SK-N-MC (cell line): ENCODE data around the gene OPCML.

ENCODE experiments used
- EZH2 ChIP-seq: fragments of 200-600 bp; sonication (generic); IDR thresholded peaks from one replicate; pipeline ENCODE4 v1.6.1; 2017; ENCODE audit warnings: antibody characterized with exemption
- FOXP2 ChIP-seq: optimal IDR thresholded peaks from 2 replicates; pipeline ENCODE3; 2011; ENCODE audit warnings: mild to moderate bottlenecking, moderate library complexity; ENCODE audit not compliant: insufficient read depth; ENCODE audit errors: extremely low read length, control extremely low read depth
- POLR2AphosphoS5 ChIP-seq: IDR thresholded peaks from 2 replicates; pipeline ENCODE4 v1.6.1; 2012; ENCODE audit warnings: mild to moderate bottlenecking, low read depth, low read length, borderline replicate concordance

GRCh38 chr11:132772703-132773545 lies 759.4 kb downstream of the OPCML start:
- TF ChIP-seq EZH2 = no peak
- TF ChIP-seq POLR2AphosphoS5 = no peak
- no peak for TF ChIP-seq FOXP2
